GM19035 (cell line): ENCODE results near the gene GPR37L1.
"Not testable (repeated sequence)": the region's sequence is repeated elsewhere in the genome, so short reads cannot be mapped to it uniquely, and the experiment has no call there.

Experiments used
- ATAC-seq: cut with Tn5 transposase; IDR thresholded peaks from one replicate; pipeline ENCODE4 v1.9.1; 2021; ENCODE audit not compliant: unreplicated experiment

Gene GPR37L1

DNA sequence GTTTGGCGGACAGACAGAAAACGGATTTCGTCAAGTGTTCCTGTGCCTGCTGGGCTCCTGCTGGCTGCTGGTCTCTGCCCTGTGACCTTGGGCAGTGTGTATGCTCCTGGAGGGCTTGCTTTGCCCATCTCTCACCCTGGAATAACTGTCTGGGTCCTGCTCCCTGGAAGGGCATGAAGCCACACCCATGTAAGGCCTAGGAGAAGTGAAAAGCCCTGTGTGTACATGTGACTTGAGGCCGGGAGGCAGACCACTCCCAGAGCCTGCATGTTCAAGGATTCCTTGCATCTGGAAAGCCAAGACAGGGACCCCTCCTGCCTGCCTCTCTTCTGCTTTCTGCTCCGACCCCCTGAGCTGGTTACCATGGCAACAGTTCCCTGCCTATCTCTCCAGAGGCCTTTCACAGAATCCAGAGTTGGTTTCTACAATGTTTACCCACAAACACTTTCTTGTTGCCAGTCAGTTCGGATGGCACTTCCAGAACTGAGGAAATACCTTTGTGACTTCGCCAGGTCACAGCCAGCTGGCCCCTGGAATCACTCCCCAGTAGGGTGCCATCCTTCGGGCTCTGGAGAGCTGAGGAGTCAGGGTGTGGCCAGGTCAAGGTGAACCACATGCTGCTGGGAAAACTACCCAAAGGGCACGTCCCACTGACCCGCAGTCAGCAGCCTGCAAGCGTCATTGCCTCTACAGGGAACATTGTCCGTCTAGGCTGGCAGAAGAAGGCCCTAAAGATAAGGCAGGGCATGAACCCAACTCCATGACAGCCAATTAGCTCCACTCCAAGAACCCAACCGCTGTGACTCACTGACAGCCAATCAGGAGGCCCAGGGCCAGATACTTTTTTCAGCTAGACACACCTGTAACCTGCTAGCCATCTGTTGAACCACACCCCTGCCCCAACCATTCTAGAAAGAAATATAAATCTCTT, 14.7 kb upstream of the GPR37L1 start:
- no peak for ATAC-seq

GRCh38 chr1:202110977-202111376, 11.7 kb upstream of the GPR37L1 start:
- ATAC-seq, result no peak

DNA sequence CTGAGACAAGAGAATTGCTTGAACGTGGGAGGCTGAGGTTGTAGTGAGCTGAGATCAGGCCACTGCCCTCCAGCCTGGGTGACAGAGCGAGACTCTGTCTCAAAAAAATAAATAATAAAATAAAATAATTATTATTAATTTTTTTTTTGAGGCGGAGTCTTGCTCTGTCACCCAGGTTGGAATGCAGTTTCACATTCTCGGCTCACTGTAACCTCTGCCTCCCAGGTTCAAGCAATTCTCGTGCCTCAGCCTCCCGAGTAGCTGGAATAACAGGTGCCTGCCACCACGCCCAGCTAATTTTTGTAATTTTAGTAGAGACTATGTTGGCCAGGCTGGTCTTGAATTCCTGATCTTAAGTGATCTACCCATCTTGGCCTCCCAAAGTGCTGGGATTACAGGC, 11.1 kb upstream of the GPR37L1 start:
- not testable (repeated sequence) for ATAC-seq

DNA sequence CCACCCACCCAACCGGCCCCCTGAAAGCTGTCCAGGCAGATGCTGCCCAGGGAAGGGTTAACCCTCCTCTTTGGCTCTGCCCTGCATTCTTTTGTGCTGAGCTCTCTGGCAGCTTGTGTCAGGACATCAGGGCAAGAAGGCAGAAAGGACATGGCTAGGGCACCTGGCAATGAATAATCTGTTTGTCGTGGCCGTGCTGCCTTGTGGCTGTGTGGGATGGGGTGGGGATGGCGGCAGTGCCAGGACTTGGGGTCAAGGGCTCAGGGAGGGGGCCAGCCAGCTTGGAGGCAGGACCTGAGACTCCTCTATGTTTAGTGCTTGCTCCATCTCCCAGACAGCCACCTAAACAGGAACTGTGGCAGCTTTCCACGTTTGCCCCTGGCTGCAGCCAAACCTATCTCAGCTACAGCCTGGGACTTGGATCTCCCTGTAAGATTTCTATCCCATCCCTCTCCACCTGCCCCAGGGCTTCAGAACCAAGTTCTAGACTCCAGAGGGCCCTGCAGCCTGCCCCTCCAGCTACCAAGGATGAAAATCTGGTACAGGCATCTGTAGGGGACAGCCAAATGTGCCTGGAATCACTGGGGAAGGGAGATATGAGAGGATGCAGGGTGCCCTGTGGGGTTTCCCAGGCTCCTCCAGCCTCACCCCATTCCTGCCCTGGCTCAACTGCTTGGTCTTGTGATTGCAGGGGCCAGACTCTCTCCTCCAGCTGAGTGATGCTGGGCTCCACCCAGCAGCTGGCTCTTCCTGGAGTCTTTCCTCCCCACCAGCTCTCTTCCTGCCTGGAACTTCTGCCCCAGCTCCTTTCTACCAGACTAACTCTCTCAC, 9.6 kb upstream of the GPR37L1 start:
- ATAC-seq, result no peak

DNA sequence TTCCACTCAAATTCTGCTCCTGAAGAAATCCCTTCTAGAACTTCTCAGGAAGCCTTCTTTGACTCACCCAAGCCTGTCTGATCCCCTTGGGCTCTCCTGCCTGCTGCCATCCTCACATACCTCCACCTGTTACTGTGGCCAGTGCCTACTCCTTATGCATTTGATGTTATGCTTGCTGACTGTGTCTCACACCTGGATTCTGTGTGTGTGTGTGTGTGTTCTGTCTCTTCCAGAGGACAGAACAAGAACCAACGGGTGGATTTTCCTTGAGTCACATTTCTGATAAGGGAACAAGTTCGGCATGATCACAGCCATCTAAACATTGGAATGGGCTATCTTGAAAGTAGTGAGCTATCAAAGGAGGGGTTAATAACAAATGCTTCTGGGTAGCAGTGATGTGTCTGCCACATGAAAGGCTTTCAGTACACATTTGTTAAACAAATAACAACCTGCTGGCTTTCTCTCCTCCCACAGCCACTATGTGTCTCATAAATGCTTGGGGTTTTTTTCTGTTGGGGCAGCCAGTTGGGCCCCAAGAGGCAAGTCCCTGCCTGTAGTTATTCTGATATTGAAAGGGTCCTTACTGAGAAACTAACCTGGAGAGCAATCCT, 8.9 kb upstream of the GPR37L1 start:
- ATAC-seq, result peak; percentile 63

DNA sequence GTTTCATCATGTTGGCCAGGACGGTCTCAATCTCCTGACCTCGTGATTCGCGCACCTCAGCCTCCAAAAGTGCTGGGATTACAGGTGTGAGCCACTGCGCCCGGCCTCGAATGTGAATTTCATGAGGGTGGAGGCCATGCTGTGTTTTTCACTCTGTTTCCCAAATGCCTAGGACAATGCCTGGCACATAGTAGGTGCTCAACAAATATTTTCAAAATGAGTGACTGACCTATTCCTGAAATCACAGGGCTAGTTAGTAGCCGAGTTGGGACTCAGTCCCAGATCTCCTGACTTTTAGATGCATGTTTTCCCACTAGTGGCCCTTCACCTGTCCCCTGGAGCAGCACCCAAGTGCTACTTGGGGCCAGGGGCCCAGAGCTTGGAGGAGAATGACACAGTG, 6.4 kb upstream of the GPR37L1 start:
- ATAC-seq, result no peak

GRCh38 chr1:202117898-202118371, 4.8 kb upstream of the GPR37L1 start:
- ATAC-seq, result no peak

DNA sequence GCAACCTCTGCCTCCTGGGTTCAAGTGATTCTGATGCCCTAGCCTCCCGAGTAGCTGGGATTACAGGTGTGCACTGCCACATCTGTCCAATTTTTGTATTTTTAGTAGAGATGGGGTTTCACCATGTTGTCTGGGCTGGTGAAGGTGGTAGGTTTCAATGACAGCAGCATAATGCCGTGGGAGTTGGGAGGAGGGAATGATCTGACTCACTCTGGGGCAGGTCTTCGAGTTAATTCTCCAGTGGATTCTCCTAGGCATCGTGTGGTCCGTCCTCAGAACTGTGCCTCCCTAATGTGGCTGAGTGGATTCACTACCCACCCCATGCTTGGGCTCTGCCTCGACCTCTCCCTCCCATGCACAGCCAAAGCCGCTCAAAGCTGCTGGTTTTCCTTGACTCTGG, 1.7 kb upstream of the GPR37L1 start:
- no peak for ATAC-seq

DNA sequence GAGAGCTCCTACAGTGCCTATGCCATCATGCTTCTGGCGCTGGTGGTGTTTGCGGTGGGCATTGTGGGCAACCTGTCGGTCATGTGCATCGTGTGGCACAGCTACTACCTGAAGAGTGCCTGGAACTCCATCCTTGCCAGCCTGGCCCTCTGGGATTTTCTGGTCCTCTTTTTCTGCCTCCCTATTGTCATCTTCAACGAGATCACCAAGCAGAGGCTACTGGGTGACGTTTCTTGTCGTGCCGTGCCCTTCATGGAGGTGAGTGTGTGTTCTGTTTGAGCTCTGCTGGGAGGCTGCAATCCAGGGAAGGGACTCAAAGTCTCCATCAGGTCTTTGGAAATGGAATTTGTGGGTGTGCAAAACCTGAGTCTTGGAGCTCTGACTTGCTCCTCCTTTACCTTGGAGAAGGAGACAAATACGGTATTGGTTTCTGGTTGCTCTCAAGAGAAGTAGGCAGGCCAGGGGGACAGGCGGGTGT, 658 bp downstream of the GPR37L1 start:
- no peak for ATAC-seq

DNA sequence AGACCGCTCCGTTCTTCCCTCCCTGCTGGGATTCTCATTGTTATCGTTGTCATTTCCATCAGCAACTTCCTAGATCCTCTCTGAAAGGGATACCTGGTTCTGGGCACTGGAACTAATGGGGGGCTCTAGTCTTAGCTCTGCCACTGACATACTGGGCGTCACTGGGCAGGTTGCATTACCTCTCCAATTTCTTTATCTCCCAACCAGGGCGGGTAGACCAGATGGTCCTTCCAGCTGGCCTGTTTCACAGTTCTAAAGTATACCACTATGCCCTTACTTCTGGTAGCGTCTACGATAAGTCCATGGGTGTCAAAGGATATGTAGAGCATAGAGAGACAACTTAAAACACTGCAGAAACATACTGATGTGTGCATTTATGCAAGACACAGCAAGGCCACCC, 1.4 kb downstream of the GPR37L1 start:
- ATAC-seq, result no peak

DNA sequence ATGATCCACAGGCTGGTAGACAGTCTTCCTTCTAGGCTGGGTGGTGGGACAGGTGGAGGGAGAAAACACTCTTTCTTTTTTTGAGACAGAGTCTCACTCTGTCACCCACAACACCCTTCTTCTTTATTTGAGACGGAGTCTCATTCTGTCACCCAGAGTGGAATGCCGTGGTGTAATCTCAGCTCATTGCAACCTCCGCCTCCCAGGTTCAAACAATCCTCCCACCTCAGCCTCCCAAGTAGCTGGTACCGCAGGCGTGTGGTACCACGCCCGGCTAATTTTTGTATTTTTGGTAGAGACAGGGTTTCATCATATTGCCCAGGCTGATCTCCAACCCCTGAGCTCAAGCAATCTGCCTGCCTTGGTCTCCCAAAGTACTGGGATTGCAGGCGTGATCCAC, 2.9 kb downstream of the GPR37L1 start:
- no peak for ATAC-seq

DNA sequence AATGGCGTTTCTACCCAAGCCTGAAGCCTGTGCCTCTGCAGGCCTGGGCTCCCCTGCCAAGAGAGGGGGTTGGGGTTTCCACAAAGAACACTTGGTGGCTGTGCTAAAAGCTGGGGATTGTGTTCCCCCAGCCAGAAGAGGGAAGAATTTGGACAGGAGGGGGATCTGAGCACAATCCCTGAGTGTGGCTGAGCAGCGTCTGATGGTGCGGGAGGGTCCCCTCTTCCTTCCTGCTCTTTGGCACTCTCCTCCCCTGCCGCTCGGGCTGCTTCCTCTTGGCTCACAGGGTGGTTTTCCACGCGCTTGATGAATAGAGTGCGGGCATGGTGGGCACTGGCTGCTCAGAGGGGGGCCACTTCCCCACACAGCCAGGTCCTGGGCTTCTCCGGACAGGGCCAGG, 3.7 kb downstream of the GPR37L1 start:
- no peak for ATAC-seq

DNA sequence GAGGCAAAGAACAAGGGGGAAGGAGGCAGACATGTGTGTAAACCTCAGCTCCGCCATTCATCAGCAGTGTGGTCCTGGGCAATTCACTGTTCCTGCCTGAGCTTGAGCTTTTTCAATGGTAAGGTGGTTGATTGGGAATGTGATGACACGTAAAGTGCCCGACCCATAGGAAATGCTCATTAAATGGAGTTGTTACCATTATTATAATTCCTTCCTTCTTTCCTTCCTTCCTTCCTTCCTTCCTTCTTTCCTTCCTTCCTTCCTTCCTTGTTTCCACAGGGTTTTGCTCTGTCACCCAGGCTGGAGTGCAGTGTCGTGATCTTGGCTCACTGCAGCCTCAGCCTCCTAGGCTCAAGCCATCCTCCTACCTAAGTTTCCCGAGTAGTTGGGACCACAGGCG, 4.3 kb downstream of the GPR37L1 start:
- no peak for ATAC-seq

DNA sequence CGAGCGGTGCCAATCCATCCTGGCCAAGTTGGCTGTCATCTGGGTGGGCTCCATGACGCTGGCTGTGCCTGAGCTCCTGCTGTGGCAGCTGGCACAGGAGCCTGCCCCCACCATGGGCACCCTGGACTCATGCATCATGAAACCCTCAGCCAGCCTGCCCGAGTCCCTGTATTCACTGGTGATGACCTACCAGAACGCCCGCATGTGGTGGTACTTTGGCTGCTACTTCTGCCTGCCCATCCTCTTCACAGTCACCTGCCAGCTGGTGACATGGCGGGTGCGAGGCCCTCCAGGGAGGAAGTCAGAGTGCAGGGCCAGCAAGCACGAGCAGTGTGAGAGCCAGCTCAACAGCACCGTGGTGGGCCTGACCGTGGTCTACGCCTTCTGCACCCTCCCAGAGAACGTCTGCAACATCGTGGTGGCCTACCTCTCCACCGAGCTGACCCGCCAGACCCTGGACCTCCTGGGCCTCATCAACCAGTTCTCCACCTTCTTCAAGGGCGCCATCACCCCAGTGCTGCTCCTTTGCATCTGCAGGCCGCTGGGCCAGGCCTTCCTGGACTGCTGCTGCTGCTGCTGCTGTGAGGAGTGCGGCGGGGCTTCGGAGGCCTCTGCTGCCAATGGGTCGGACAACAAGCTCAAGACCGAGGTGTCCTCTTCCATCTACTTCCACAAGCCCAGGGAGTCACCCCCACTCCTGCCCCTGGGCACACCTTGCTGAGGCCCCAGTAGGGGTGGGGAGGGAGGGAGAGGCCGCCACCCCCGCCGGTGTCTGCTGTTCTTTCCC, 5.3 kb downstream of the GPR37L1 start:
- no peak for ATAC-seq

GRCh38 chr1:202129453-202130296, 7.0 kb downstream of the GPR37L1 start:
- ATAC-seq, result no peak

- ATAC-seq, result no peak
These were observed 7.6 kb downstream of the GPR37L1 start for GRCh38 chr1:202130297-202130721.

DNA sequence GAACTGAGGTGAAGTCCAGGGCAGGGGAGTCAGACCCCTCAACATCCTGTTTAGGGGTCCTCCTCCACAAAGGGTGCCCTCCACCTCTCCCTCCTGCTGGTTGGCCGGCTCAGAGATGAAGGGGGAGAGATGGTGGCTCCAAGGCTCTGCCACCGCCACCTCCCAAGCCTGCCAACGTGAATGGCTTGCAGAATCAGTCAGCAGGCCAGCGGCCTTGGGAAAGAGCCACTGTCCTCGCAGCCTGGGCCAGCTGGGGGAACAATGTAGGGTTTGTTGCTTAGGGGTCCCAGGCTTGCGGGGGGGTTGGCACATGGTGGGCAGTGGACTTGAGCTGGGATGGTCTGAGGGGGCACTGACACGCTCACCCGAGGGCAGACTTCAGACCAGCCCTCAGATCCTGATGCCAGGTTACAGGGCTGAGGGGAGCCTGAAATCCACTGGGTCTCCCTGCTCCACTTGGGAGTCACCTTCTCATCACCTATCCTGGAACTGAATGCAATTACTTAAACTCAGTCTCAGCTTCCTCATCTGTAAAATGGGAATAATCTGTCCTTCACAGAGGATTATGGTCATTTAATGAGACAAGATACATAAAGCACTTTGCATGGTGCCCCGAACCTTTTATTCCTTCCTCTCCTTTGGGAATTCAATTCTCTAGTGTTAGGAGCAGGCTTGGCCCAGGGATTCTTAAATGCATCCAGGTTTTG, 8.3 kb downstream of the GPR37L1 start:
- no peak for ATAC-seq

DNA sequence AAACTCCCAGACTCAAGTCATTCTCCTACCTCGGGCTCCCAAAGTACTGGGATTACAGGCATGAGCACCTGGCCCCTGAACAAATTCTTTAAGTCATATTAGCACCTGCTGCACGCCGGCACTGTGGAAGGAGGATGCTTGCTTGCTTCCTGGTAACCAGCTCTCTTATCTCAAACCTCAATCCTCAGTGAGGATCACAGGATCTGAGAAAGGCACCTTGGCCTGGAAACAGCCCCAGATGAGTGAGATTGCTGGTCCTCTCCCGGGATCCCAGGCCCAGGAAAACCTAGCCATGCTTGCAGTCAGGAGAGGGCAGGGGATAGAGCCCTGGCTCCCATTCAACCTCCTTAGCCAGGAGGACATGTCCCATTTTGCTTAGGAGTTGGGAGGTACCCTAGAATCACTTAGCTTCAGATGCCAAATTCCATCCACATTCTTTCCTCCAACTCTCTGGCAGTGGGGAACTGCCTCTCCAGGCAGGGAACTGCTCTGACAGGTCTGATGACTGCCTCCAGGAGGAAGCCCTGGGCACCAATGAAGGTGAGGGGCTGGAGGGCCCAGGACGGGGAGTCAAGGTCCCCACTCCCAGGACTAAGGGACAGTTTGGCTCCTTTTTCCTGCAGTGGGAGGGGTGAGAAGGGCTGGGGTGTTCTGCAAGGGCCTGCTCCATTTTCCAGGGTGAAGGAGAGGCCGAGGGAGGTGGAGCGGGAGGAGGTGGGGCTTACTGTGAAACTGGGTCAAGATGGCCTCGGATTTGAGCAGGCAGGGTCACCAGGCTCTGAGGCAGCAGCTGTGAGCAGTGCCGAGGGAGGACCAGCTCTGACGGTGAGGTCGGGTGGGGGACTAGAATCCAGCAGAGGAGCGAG, 9.5 kb downstream of the GPR37L1 start:
- no peak for ATAC-seq
